HepG2 (cell line): ENCODE results near the gene DBNDD1. TPM values are rescaled to one million over a fixed set of nuclear protein-coding genes. Genes with fewer than 3 reads are reported as not detected.
A peak's percentile ranks its signal among the peaks of the same experiment; 100 is the strongest.

Source experiments
- ATAC-seq: fragments of 200-7000 bp; cut with Tn5 transposase; 3 replicates; pipeline ENCODE4 v1.9.1; 2020; ENCODE audit warnings: mild to moderate bottlenecking, moderate library complexity
- BruUV-seq: library from RNA; stranded (reverse); fragments of 400-500 nt; replicated peaks from 2 replicates; lab custom pipeline; 2021; lab: Mats Ljungman, UMichigan
- CTCF ChIA-PET: fragments of 300-600 bp; formaldehyde crosslinking; extraction: SDS; loops from one replicate; lab custom pipeline; 2021; ENCODE audit warnings: low total read pairs, inconsistent platforms, low intra/inter-chr PET ratio; lab: Yijun Ruan, JAX
- POLR2A ChIA-PET: fragments of 350-600 bp; sonication (Branson Sonifier 250); formaldehyde crosslinking; loops from one replicate; lab custom pipeline; 2020; ENCODE audit warnings: antibody characterized with exemption, inconsistent platforms; lab: Yijun Ruan, JAX
- DNase-seq: peaks from one replicate; pipeline ENCODE4 v3.0.0-alpha.2; 2015; ENCODE audit warnings: low spot score
- FAIRE-seq: peaks from 3 replicates; lab custom pipeline; 2011; peaks lifted over from hg19 to GRCh38; lab: Jason Lieb, UNC
- H2AFZ ChIP-seq: one replicate; pipeline ENCODE4 v1.6.1; 2011; ENCODE audit warnings: low read length, inconsistent platforms
- H3K27ac ChIP-seq: fragments of 300-600 bp; 3 replicates; pipeline ENCODE4 v1.8.0; 2011; ENCODE audit warnings: mixed run types, mild to moderate bottlenecking, mixed read lengths, low read length, inconsistent platforms; ENCODE audit not compliant: insufficient read depth; ENCODE audit errors: extremely low read length
- H3K27me3 ChIP-seq, 2 experiments: fragments of 200-600 bp in 1 of 2; 2 replicates in 1 of 2; 3 replicates in 1 of 2; pipeline versions ENCODE4 v1.6.0 to v1.8.0; 2011; ENCODE audit warnings: low read length in 2 of 2, mild to moderate bottlenecking in 2 of 2, moderate library complexity in 2 of 2, inconsistent platforms in 1 of 2; ENCODE audit not compliant: insufficient read depth in 2 of 2, control insufficient read depth in 1 of 2
- H3K36me3 ChIP-seq, 2 experiments: fragments of 200-600 bp in 1 of 2; replicated peaks in 1 of 2; 2 replicates in 1 of 2; 3 replicates in 1 of 2; pipeline versions ENCODE4 v1.5.1 to v1.8.0; 2011; ENCODE audit warnings: low read length in 2 of 2, inconsistent platforms in 1 of 2; ENCODE audit not compliant: insufficient read depth in 2 of 2, control insufficient read depth in 1 of 2
- H3K4me1 ChIP-seq: 2 replicates; pipeline ENCODE4 v1.5.1; 2012; ENCODE audit warnings: low read length, inconsistent platforms; ENCODE audit not compliant: insufficient read depth
- H3K4me2 ChIP-seq: 2 replicates; pipeline ENCODE4 v1.6.0; 2011; ENCODE audit warnings: low read depth, low read length, inconsistent platforms
- H3K4me3 ChIP-seq, 3 experiments: fragments of 200-600 bp in 1 of 3; sonication (generic), shearing (Covaris generic) in 1 of 3; replicated peaks in 1 of 3; 2 replicates each; pipeline ENCODE4 v1.5.1; 2011 to 2016; ENCODE audit warnings: low read length in 3 of 3, inconsistent platforms in 2 of 3, low read depth in 2 of 3, mild to moderate bottlenecking in 2 of 3, control low read depth in 1 of 3, mixed read lengths in 1 of 3; ENCODE audit not compliant: insufficient read depth in 1 of 3
- H3K79me2 ChIP-seq: one replicate; pipeline ENCODE4 v1.6.1; 2011; ENCODE audit warnings: low read length, inconsistent platforms; ENCODE audit not compliant: insufficient read depth
- H3K9ac ChIP-seq: 2 replicates; pipeline ENCODE4 v1.6.0; 2011; ENCODE audit warnings: mild to moderate bottlenecking, low read depth, low read length, inconsistent platforms; ENCODE audit not compliant: insufficient read depth
- H3K9me3 ChIP-seq: 2 replicates; pipeline ENCODE4 v1.5.1; 2012; ENCODE audit warnings: mild to moderate bottlenecking, low read length
- H4K20me1 ChIP-seq: 2 replicates; pipeline ENCODE4 v1.6.0; 2011; ENCODE audit warnings: inconsistent platforms, mild to moderate bottlenecking, low read length, moderate library complexity; ENCODE audit not compliant: insufficient read depth
- BORCS8-MEF2B ChIP-seq: sonication (generic); formaldehyde crosslinking; IDR thresholded peaks from 2 replicates; pipeline ENCODE4 v1.8.0; 2022; ENCODE audit warnings: mild to moderate bottlenecking, missing genetic modification reagents
- FOXC1 ChIP-seq: sonication (generic); formaldehyde crosslinking; IDR thresholded peaks from 2 replicates; pipeline ENCODE4 v1.8.0; 2022; ENCODE audit warnings: mild to moderate bottlenecking, missing genetic modification reagents, borderline replicate concordance
- GMEB1 ChIP-seq: sonication (generic); formaldehyde crosslinking; IDR thresholded peaks from 2 replicates; pipeline ENCODE4 v1.5.1; 2020; ENCODE audit warnings: missing genetic modification reagents, mild to moderate bottlenecking, borderline replicate concordance
- GPN1 ChIP-seq: sonication (generic); formaldehyde crosslinking; IDR thresholded peaks from 2 replicates; pipeline ENCODE4 v1.5.1; 2020; ENCODE audit warnings: missing genetic modification reagents, borderline replicate concordance
- HIVEP1 ChIP-seq: sonication (generic); formaldehyde crosslinking; IDR thresholded peaks from 2 replicates; pipeline ENCODE4 v1.4.0; 2020; ENCODE audit warnings: mild to moderate bottlenecking, missing genetic modification reagents
- HOXA3 ChIP-seq: sonication (generic); formaldehyde crosslinking; IDR thresholded peaks from 2 replicates; pipeline ENCODE4 v1.5.0; 2020; ENCODE audit warnings: missing genetic modification reagents
- KLF15 ChIP-seq: sonication (generic); formaldehyde crosslinking; IDR thresholded peaks from 2 replicates; pipeline ENCODE4 v1.8.1; 2023; ENCODE audit warnings: borderline replicate concordance, mild to moderate bottlenecking, inconsistent platforms, missing genetic modification reagents, mixed read lengths
- MAZ ChIP-seq, 2 experiments: sonication (generic) in 1 of 2; formaldehyde crosslinking in 1 of 2; IDR thresholded peaks; 2 replicates each; pipeline versions ENCODE4 v1.5.0 to v1.6.1; 2012 to 2020; ENCODE audit warnings: low read depth in 2 of 2, mild to moderate bottlenecking in 2 of 2, borderline replicate concordance in 1 of 2, improper control_type of control experiment in 1 of 2, low read length in 1 of 2, missing genetic modification reagents in 1 of 2, moderate library complexity in 1 of 2
- MBD4 ChIP-seq: IDR thresholded peaks from 2 replicates; pipeline ENCODE4 v1.6.1; 2012; ENCODE audit warnings: low read length, inconsistent platforms, borderline replicate concordance
- RBFOX2 ChIP-seq: fragments of 200-400 bp; formaldehyde crosslinking; IDR thresholded peaks from 2 replicates; pipeline ENCODE4 v1.6.1; 2017; ENCODE audit warnings: low read depth, mild to moderate bottlenecking, low read length
- SNRNP70 ChIP-seq: fragments of 200-400 bp; formaldehyde crosslinking; IDR thresholded peaks from 2 replicates; pipeline ENCODE4 v1.6.1; 2017; ENCODE audit warnings: mild to moderate bottlenecking, low read depth, low read length, moderate library complexity
- ZKSCAN8 ChIP-seq: IDR thresholded peaks from 2 replicates; pipeline ENCODE4 v1.6.1; 2016; ENCODE audit warnings: borderline replicate concordance, missing genetic modification reagents, missing compliant biosample characterization
- ZNF589 ChIP-seq: sonication (generic); formaldehyde crosslinking; conservative IDR thresholded peaks from 2 replicates; pipeline ENCODE4 v1.8.0; 2022; ENCODE audit warnings: mild to moderate bottlenecking, moderate library complexity, missing genetic modification reagents
- ZNF670 ChIP-seq: sonication (generic); formaldehyde crosslinking; IDR thresholded peaks from 2 replicates; pipeline ENCODE4 v1.8.0; 2022; ENCODE audit warnings: mild to moderate bottlenecking, missing genetic modification reagents, borderline replicate concordance
- ZNF781 ChIP-seq: sonication (generic); formaldehyde crosslinking; IDR thresholded peaks from 2 replicates; pipeline ENCODE4 v1.5.1; 2020; ENCODE audit warnings: borderline replicate concordance, mild to moderate bottlenecking, missing genetic modification reagents; ENCODE audit errors: not compliant biosample characterization
- ZNF784 ChIP-seq: sonication (generic); formaldehyde crosslinking; IDR thresholded peaks from 2 replicates; pipeline ENCODE4 v1.5.1; 2020; ENCODE audit warnings: missing genetic modification reagents, mild to moderate bottlenecking, borderline replicate concordance
- WGBS: methylation state at CpG from one replicate; pipeline ENCODE4 v1.1.6; 2017; ENCODE audit warnings: low lambda C conversion rate; 5-methylcytosine and 5-hydroxymethylcytosine counted together
- in situ Hi-C: cut with HindIII; loops from 2 replicates; pipeline ENCODE4 v1.10.0; 2017; ENCODE audit warnings: low pct_unique_long_range_greater_than_20kb; ENCODE audit not compliant: extremely low pct_ligation_motif_present
- intact Hi-C: fragments of 100-400 bp; cut with micrococcal nuclease; formaldehyde crosslinking; loops from one replicate; pipeline ENCODE4 v1.10.0; 2022; ENCODE audit not compliant: unreplicated experiment
- polyA plus RNA-seq, 8 experiments: library from polyadenylated mRNA; depleted of rRNA in 3 of 8; stranded (reverse) in 7 of 8; unstranded in 1 of 8; fragments of >200 nt; fragmentation: Illumina TruSeq in 4 of 8; extraction: Trizol in 4 of 8; gene quantifications; 2 replicates each; pipeline versions ENCODE4 v1.2.1 to v1.2.3, GENCODE V29; 2011 to 2016; ENCODE audit warnings: low read depth in 4 of 8, missing spikeins in 1 of 8, mixed read lengths in 1 of 8; ENCODE audit not compliant: insufficient read depth in 1 of 8
- total RNA-seq, 5 experiments: library from RNA; depleted of rRNA; stranded (reverse); fragments of >200 nt; fragmentation: Illumina TruSeq; extraction: Trizol; gene quantifications; 2 replicates each; pipeline ENCODE4 v1.2.3, GENCODE V29; 2016; ENCODE audit warnings: low read depth in 1 of 5

DBNDD1 gene
- total and polyA plus RNA-seq, 2 of the 13 experiments (the other 11 are each of a cell fraction or from before 2014, with no cell fraction given), result 17.0 to 40.4 TPM

GRCh38 chr16:89974870-89975269 lies 44.4 kb downstream of the DBNDD1 start:
- H3K27me3 ChIP-seq, result no peaks in the 10 kb centered on the region; a peak in 1 of 5 replicates
- BruUV-seq, result no TSS peak
- POLR2A ChIA-PET, result interaction anchor here (0.9 to 7.1 kb wide), 3 partner anchors 52 to 101 kb away, joined by 3 to 84 read pairs (median 5); partner anchors contain the start of genes TCF25 and TUBB3
- in situ Hi-C loops (no loop called here), intact Hi-C loops (no loop called here)
- peaks cover 13 to 28% of the 10 kb centered on the region in 2 experiments for H3K36me3 ChIP-seq
- CTCF ChIA-PET, result no interaction called here
- H2AFZ ChIP-seq, result no peak overlapping the region
- H3K9ac ChIP-seq, result peak overlapping the region; percentile 94; the same call in 1 of the 2 replicates
- H3K4me1 ChIP-seq, result peaks cover 43% of the 10 kb centered on the region
- WGBS, result 91% methylated on average over 2 of the region's 2 CpGs
- no peak for DNase-seq
- H3K79me2 ChIP-seq, result peaks cover 73% of the 10 kb centered on the region
- no peak overlapping the region for H3K4me3 ChIP-seq
- no peak for FAIRE-seq
- H3K4me2 ChIP-seq, result peak overlapping the region; percentile 94
- peak overlapping the region; percentile 88 for H3K27ac ChIP-seq
- no peak for ATAC-seq
- no peak for TF ChIP-seq FOXC1
- TF ChIP-seq ZNF589 (CRISPR knock-in tag), result 0 out of 2 replicates have a peak, but pooled peaks have one; percentile 5
- TF ChIP-seq MAZ (IDR thresholded peaks at IDR 0.05; ENCODE audit: borderline replicate concordance, low read depth, low read length), result no peak
- no peak for TF ChIP-seq MAZ (CRISPR knock-in tag; IDR thresholded peaks at IDR 0.05; ENCODE audit: low read depth)
- no peak for TF ChIP-seq GPN1 (CRISPR knock-in tag)
- TF ChIP-seq ZKSCAN8 (CRISPR knock-in tag), result no peak
- no peak for TF ChIP-seq ZNF784
- TF ChIP-seq KLF15, result no peak
- no peak for TF ChIP-seq ZNF670 (CRISPR knock-in tag)
- TF ChIP-seq ZNF781 (CRISPR knock-in tag), result no peak
- no peak for TF ChIP-seq HIVEP1 (CRISPR knock-in tag)
- no peak for TF ChIP-seq MBD4
- 0 out of 2 replicates have a peak, but pooled peaks have one; percentile 18 for TF ChIP-seq RBFOX2
- TF ChIP-seq BORCS8-MEF2B (CRISPR knock-in tag), result no peak
- TF ChIP-seq HOXA3 (CRISPR knock-in tag), result no peak
- no peak for TF ChIP-seq GMEB1 (CRISPR knock-in tag)
- no peak for TF ChIP-seq SNRNP70
- H4K20me1 ChIP-seq, result no peaks in the 10 kb centered on the region
- H3K9me3 ChIP-seq, result no peaks in the 10 kb centered on the region
